IMR-90 (cell line): Measurements from ENCODE around the gene RAD51B. TPM values are rescaled to one million over a fixed set of nuclear protein-coding genes. Genes with fewer than 3 reads are reported as not detected.

ENCODE experiments used
- ATAC-seq: fragments of 200-7000 bp; cut with Tn5 transposase; 2 replicates; pipeline ENCODE4 v1.9.1; 2020; ENCODE audit warnings: low read depth, mild to moderate bottlenecking, moderate library complexity
- BruUV-seq: library from RNA; stranded (reverse); fragments of 400-500 nt; replicated peaks from 2 replicates; lab custom pipeline; 2021; lab: Mats Ljungman, UMichigan
- CTCF ChIA-PET: fragments of 300-600 bp; formaldehyde crosslinking; extraction: SDS; loops from one replicate; lab custom pipeline; 2021; ENCODE audit warnings: antibody characterized with exemption; lab: Yijun Ruan, JAX
- POLR2A ChIA-PET: fragments of 300-600 bp; sonication (Branson Sonifier 250); formaldehyde crosslinking; loops from one replicate; lab custom pipeline; 2022; ENCODE audit warnings: antibody characterized with exemption; ENCODE audit not compliant: unreplicated experiment; lab: Charles Lee
- DNase-seq: peaks from one replicate; pipeline ENCODE4 v3.0.0; 2013
- H2AFZ ChIP-seq: replicated peaks from 2 replicates; pipeline ENCODE3; 2013; ENCODE audit warnings: low read length, mild to moderate bottlenecking; ENCODE audit not compliant: poor library complexity
- H2AK5ac ChIP-seq: 2 replicates; pipeline ENCODE4 v1.6.1; 2013; ENCODE audit warnings: low read depth, low read length, inconsistent platforms
- H2AK9ac ChIP-seq: replicated peaks from 2 replicates; pipeline ENCODE3; 2013; ENCODE audit warnings: mild to moderate bottlenecking, low read depth, low read length, moderate library complexity; ENCODE audit not compliant: poor library complexity
- H2BK120ac ChIP-seq: 2 replicates; pipeline ENCODE4 v1.6.1; 2013; ENCODE audit warnings: low read depth, low read length, inconsistent platforms
- H2BK15ac ChIP-seq: 3 replicates; pipeline ENCODE4 v1.6.1; 2013; ENCODE audit warnings: low read depth, low read length, inconsistent platforms
- H2BK20ac ChIP-seq: 2 replicates; pipeline ENCODE4 v1.6.1; 2013; ENCODE audit warnings: low read depth, mild to moderate bottlenecking, inconsistent platforms, low read length, moderate library complexity
- H2BK5ac ChIP-seq: 2 replicates; pipeline ENCODE4 v1.6.1; 2013; ENCODE audit warnings: mild to moderate bottlenecking, low read depth, low read length, inconsistent platforms; ENCODE audit not compliant: poor library complexity, severe bottlenecking
- H3K14ac ChIP-seq: replicated peaks from 2 replicates; pipeline ENCODE4 v1.6.1; 2013; ENCODE audit warnings: low read depth, low read length, inconsistent platforms
- H3K18ac ChIP-seq: 2 replicates; pipeline ENCODE4 v1.6.1; 2013; ENCODE audit warnings: low read depth, low read length, control low read depth
- H3K23ac ChIP-seq: 2 replicates; pipeline ENCODE4 v1.6.1; 2013; ENCODE audit warnings: low read depth, low read length, inconsistent platforms
- H3K27ac ChIP-seq: 2 replicates; pipeline ENCODE4 v1.5.1; 2013; ENCODE audit warnings: mild to moderate bottlenecking, control low read depth, low read length; ENCODE audit not compliant: insufficient read depth
- H3K27me3 ChIP-seq: 2 replicates; pipeline ENCODE4 v1.6.1; 2013; ENCODE audit warnings: low read length; ENCODE audit not compliant: control insufficient read depth, insufficient read depth
- H3K36me3 ChIP-seq: 2 replicates; pipeline ENCODE4 v1.6.1; 2013; ENCODE audit warnings: low read length, mixed read lengths; ENCODE audit not compliant: control insufficient read depth, insufficient read depth
- H3K4ac ChIP-seq: 2 replicates; pipeline ENCODE4 v1.6.1; 2013; ENCODE audit warnings: low read depth, low read length, inconsistent platforms
- H3K4me1 ChIP-seq: 2 replicates; pipeline ENCODE4 v1.6.1; 2013; ENCODE audit warnings: low read length, mixed read lengths; ENCODE audit not compliant: control insufficient read depth, insufficient read depth
- H3K4me2 ChIP-seq: 2 replicates; pipeline ENCODE4 v1.6.1; 2013; ENCODE audit warnings: low read depth, mild to moderate bottlenecking, control low read depth, low read length, moderate library complexity
- H3K4me3 ChIP-seq: 2 replicates; pipeline ENCODE4 v1.5.1; 2013; ENCODE audit warnings: low read depth, mild to moderate bottlenecking, control low read depth, low read length, moderate library complexity; ENCODE audit not compliant: insufficient read depth
- H3K56ac ChIP-seq: 2 replicates; pipeline ENCODE4 v1.6.1; 2013; ENCODE audit warnings: low read length, inconsistent platforms; ENCODE audit not compliant: insufficient read depth; ENCODE audit errors: extremely low read depth
- H3K79me1 ChIP-seq, 2 experiments: 2 replicates each; pipeline ENCODE4 v1.6.1; 2013; ENCODE audit warnings: low read length in 2 of 2, inconsistent platforms in 1 of 2, low read depth in 1 of 2
- H3K9ac ChIP-seq: 2 replicates; pipeline ENCODE4 v1.6.1; 2013; ENCODE audit warnings: low read depth, low read length, control low read depth
- H3K9me1 ChIP-seq: 2 replicates; pipeline ENCODE4 v1.6.1; 2013; ENCODE audit warnings: low read length, inconsistent platforms; ENCODE audit not compliant: insufficient read depth
- H3K9me3 ChIP-seq: 2 replicates; pipeline ENCODE4 v1.6.1; 2013; ENCODE audit warnings: low read length; ENCODE audit not compliant: control insufficient read depth, insufficient read depth
- H4K20me1 ChIP-seq: 2 replicates; pipeline ENCODE4 v1.6.1; 2013; ENCODE audit warnings: low read length, inconsistent platforms; ENCODE audit not compliant: insufficient read depth
- H4K5ac ChIP-seq: 2 replicates; pipeline ENCODE4 v1.6.1; 2013; ENCODE audit warnings: mild to moderate bottlenecking, low read depth, low read length, control low read depth
- H4K8ac ChIP-seq, 2 experiments: 2 replicates each; pipeline ENCODE4 v1.6.1; 2013; ENCODE audit warnings: low read depth in 2 of 2, low read length in 2 of 2, control low read depth in 1 of 2, inconsistent platforms in 1 of 2
- H4K91ac ChIP-seq: 2 replicates; pipeline ENCODE4 v1.6.1; 2013; ENCODE audit warnings: low read depth, low read length, inconsistent platforms; ENCODE audit not compliant: insufficient read depth
- BHLHE40 ChIP-seq: fragments of 150-350 bp; IDR thresholded peaks from 2 replicates; pipeline ENCODE4 v1.6.1; 2016; ENCODE audit warnings: mild to moderate bottlenecking, low read depth, low read length
- CHD1 ChIP-seq: IDR thresholded peaks from 2 replicates; pipeline ENCODE4 v1.6.1; 2012; ENCODE audit warnings: low read depth, low read length, improper control_type of control experiment
- FOS ChIP-seq: fragments of 150-350 bp; IDR thresholded peaks from 2 replicates; pipeline ENCODE4 v1.6.1; 2016; ENCODE audit warnings: low read depth, low read length
- MAFK ChIP-seq: IDR thresholded peaks from 2 replicates; pipeline ENCODE4 v1.6.1; 2012; ENCODE audit warnings: low read depth, low read length, improper control_type of control experiment
- MAZ ChIP-seq: IDR thresholded peaks from 2 replicates; pipeline ENCODE4 v1.6.1; 2012; ENCODE audit warnings: low read depth, mild to moderate bottlenecking, low read length, improper control_type of control experiment, moderate library complexity, borderline replicate concordance
- NFE2L2 ChIP-seq: fragments of 150-350 bp; IDR thresholded peaks from 2 replicates; pipeline ENCODE4 v1.6.1; 2016; ENCODE audit warnings: low read depth, mild to moderate bottlenecking, low read length
- POLR2A ChIP-seq: IDR thresholded peaks from 2 replicates; pipeline ENCODE4 v1.6.1; 2012; ENCODE audit warnings: mild to moderate bottlenecking, low read depth, low read length
- RCOR1 ChIP-seq: IDR thresholded peaks from 2 replicates; pipeline ENCODE4 v1.6.1; 2012; ENCODE audit warnings: mild to moderate bottlenecking, low read length, improper control_type of control experiment; ENCODE audit not compliant: insufficient replicate concordance
- RFX5 ChIP-seq: IDR thresholded peaks from 2 replicates; pipeline ENCODE4 v1.8.0; 2012; ENCODE audit warnings: low read depth, mild to moderate bottlenecking, low read length, moderate library complexity
- SMC3 ChIP-seq: fragments of 150-350 bp; IDR thresholded peaks from 2 replicates; pipeline ENCODE4 v1.6.1; 2016; ENCODE audit warnings: low read depth, mild to moderate bottlenecking, antibody characterized with exemption, low read length, moderate library complexity
- WGBS, 2 experiments: methylation state at CpG; one replicate each; pipeline versions ENCODE4 v1.1.5 to v1.1.7; 2013; ENCODE audit warnings: missing lambda C conversion rate in 2 of 2; ENCODE audit not compliant: insufficient read length in 1 of 2; ENCODE audit errors: extremely low coverage in 2 of 2; 5-methylcytosine and 5-hydroxymethylcytosine counted together
- dilution Hi-C: fragments of 300-500 bp; cut with HindIII; formaldehyde crosslinking; loops from one replicate; pipeline ENCODE4 v1.14.3; 2018; ENCODE audit warnings: low sequenced_read_pairs; ENCODE audit not compliant: unreplicated experiment
- in situ Hi-C: fragments of 300-500 bp; cut with MboI; formaldehyde crosslinking; loops from 3 replicates; pipeline ENCODE4 v1.14.3; 2019; ENCODE audit warnings: low sequenced_read_pairs, inconsistent platforms, mixed read lengths
- intact Hi-C: fragments of 100-400 bp; cut with micrococcal nuclease; formaldehyde crosslinking; loops from 2 replicates; pipeline ENCODE4 v1.10.0; 2022
- polyA plus RNA-seq, 3 experiments: library from polyadenylated mRNA; depleted of rRNA; stranded (reverse); fragments of >200 nt; gene quantifications; 2 replicates each; pipeline ENCODE4 v1.2.3, GENCODE V29; 2012; ENCODE audit warnings: low replicate concordance in 1 of 3
- total RNA-seq: library from RNA; depleted of rRNA; stranded (reverse); fragments of >200 nt; gene quantifications from 2 replicates; pipeline ENCODE4 v1.2.3, GENCODE V29; 2012
- TF ChIP-seq, protein P1 (sequence below): fragments of 150-350 bp; IDR thresholded peaks from 2 replicates; pipeline ENCODE4 v1.6.1; 2017; ENCODE audit warnings: mild to moderate bottlenecking, antibody characterized with exemption, low read length, low read depth

RAD51B gene
- total and polyA plus RNA-seq, 2 of the 4 experiments (the other 2 are of a cell fraction), result 5.1 to 18.8 TPM

DNA sequence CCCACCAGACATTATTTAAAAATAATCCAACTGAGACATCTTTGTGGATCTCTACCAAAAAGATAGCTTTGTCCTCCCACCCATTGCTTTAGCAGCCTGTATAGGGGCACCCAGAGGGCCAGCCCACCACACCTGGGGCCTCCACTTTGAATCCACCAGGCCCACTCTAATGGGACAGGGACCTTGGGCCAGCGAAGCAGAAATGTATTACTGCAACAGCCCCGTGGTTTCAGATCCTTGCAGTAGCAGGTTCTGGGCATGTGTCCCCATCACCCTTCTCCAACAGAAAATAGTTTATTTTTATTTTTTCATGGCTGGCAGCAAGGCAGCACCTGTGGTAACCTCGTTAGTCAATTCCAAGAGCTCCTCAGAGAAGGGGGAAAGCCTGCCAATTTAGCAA lies 754.9 kb downstream of the RAD51B start:
- H4K20me1 ChIP-seq, result no peaks in the 10 kb centered on the region
- H2BK15ac ChIP-seq, result peak overlapping the region; percentile 95; the same call in 2 of the 3 replicates
- H2BK20ac ChIP-seq, result 0 out of 2 replicates have a peak overlapping the region, but pooled peaks have one; percentile 45
- H4K5ac ChIP-seq, result no peak overlapping the region
- H2AK5ac ChIP-seq, result peak overlapping the region; percentile 37; the same call in 1 of the 2 replicates
- CTCF ChIA-PET, result interaction anchor here (1.1 kb wide), 1 partner anchor 243 kb away, joined by 3 read pairs; no protein-coding TSS in a partner anchor
- in situ Hi-C loops, result loop anchor here (10.0 kb wide), 1 partner anchor 320 kb away; no protein-coding TSS in a partner anchor
- H3K14ac ChIP-seq, result no peak overlapping the region; the same call in 1 of the 2 replicates
- H4K8ac ChIP-seq, result peak overlapping the region in 1 of 2 experiments; percentile 57; a peak in 2 of 4 replicates
- H2BK5ac ChIP-seq, result no peak overlapping the region
- H2AFZ ChIP-seq, result no peak overlapping the region
- H3K4me2 ChIP-seq, result no peak overlapping the region
- 0 out of 2 replicates have a peak overlapping the region, but pooled peaks have one; percentile 3 for H4K91ac ChIP-seq
- H3K36me3 ChIP-seq, result no peaks in the 10 kb centered on the region
- peaks cover 29% of the 10 kb centered on the region for H3K9me1 ChIP-seq
- no peak overlapping the region for H3K18ac ChIP-seq
- 80% methylated on average over 1 of the region's 3 CpGs; no CpG with 5 or more reads in 1 of the 2 experiments for WGBS, 2 experiments
- H3K4me1 ChIP-seq, result peaks cover 35% of the 10 kb centered on the region
- H3K4ac ChIP-seq, result peak overlapping the region; percentile 71
- TF ChIP-seq RFX5 (no peak), BHLHE40 (no peak), POLR2A (no peak), FOS (no peak), NFE2L2 (no peak), RCOR1 (no peak), MAFK (no peak), MAZ (no peak), SMC3 (no peak), CHD1 (no peak)
- TF ChIP-seq, protein P1, sequence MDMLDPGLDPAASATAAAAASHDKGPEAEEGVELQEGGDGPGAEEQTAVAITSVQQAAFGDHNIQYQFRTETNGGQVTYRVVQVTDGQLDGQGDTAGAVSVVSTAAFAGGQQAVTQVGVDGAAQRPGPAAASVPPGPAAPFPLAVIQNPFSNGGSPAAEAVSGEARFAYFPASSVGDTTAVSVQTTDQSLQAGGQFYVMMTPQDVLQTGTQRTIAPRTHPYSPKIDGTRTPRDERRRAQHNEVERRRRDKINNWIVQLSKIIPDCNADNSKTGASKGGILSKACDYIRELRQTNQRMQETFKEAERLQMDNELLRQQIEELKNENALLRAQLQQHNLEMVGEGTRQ, result no peak
- no peak overlapping the region for H3K23ac ChIP-seq
- ATAC-seq (no peak), DNase-seq (no peak)
- no peak overlapping the region for H3K56ac ChIP-seq
- POLR2A ChIA-PET, result no interaction called here
- intact Hi-C loops, result no loop called here
- H3K9me3 ChIP-seq, result peaks cover 3% of the 10 kb centered on the region; the same call in 1 of the 2 replicates
- H3K79me1 ChIP-seq, result peaks cover 0 to 19% of the 10 kb centered on the region in 2 experiments; a peak in 2 of 4 replicates
- H3K27ac ChIP-seq, result no peak overlapping the region
- H3K4me3 ChIP-seq, result no peak overlapping the region
- H2BK120ac ChIP-seq, result peak overlapping the region; percentile 98
- dilution Hi-C loops, result no loop called here
- no peak overlapping the region for H3K9ac ChIP-seq
- BruUV-seq, result no TSS peak
- no peaks in the 10 kb centered on the region for H3K27me3 ChIP-seq
- no peak overlapping the region for H2AK9ac ChIP-seq
